Measurements from ENCODE around the gene LBH. TPM values are rescaled to one million over a fixed set of nuclear protein-coding genes. Genes with fewer than 3 reads are reported as not detected.

LBH gene
- total RNA-seq, 1 experiment from 2014 or later, result 186 TPM

Other genes starting within 250 kb of the LBH start
- 37.1 and 44.9 TPM in 2 replicates for gene YPEL5, start 84.5 kb upstream of the LBH start, total RNA-seq (2014; rRNA removed; shearing (Covaris generic))
- 15.1 and 29.4 TPM in 2 replicates for gene LCLAT1, start 215.7 kb downstream of the LBH start, total RNA-seq (2014; rRNA removed; shearing (Covaris generic))

Data from SJSA1 (cell line).